GM19240 (cell line): Measurements from ENCODE around the gene SMIM35.

ENCODE experiments used
- DNase-seq: peaks from one replicate; pipeline ENCODE4 v3.0.0; 2011; ENCODE audit warnings: low spot score; ENCODE audit not compliant: insufficient read length

The SMIM35 gene

GRCh38 chr11:118086913-118087768 is at the start of gene SMIM35:
TSS of gene SMIM35 (minus strand) at chr11:118086963. CDS start at chr11:118086757, 206 bp downstream.
- no peak for DNase-seq

GRCh38 chr11:118136341-118136740 is 49.6 kb upstream of the SMIM35 start:
- DNase-seq, result no peak

- no peak for DNase-seq
Measured at GRCh38 chr11:118135796-118136165, 49.0 kb upstream of the SMIM35 start.

- DNase-seq, result no peak
Measured at GRCh38 chr11:118135051-118135795, 48.5 kb upstream of the SMIM35 start.

GRCh38 chr11:118133816-118134215 is 47.1 kb upstream of the SMIM35 start:
- DNase-seq, result no peak

- no peak for DNase-seq
Measured at GRCh38 chr11:118132385-118133151, 45.8 kb upstream of the SMIM35 start.

GRCh38 chr11:118129471-118130172 is 42.9 kb upstream of the SMIM35 start:
- DNase-seq, result no peak

- no peak for DNase-seq
Measured at GRCh38 chr11:118128721-118129470, 42.1 kb upstream of the SMIM35 start.

- DNase-seq, result no peak
Measured at GRCh38 chr11:118128310-118128709, 41.5 kb upstream of the SMIM35 start.

- DNase-seq, result no peak
Measured at GRCh38 chr11:118126082-118126838, 39.5 kb upstream of the SMIM35 start.

GRCh38 chr11:118124929-118125535 is 38.3 kb upstream of the SMIM35 start:
- no peak for DNase-seq

GRCh38 chr11:118120793-118121192 is 34.0 kb upstream of the SMIM35 start:
- DNase-seq, result no peak

- no peak for DNase-seq
Measured at GRCh38 chr11:118117790-118118601, 31.2 kb upstream of the SMIM35 start.

GRCh38 chr11:118115048-118115447 is 28.3 kb upstream of the SMIM35 start:
- DNase-seq, result no peak

- no peak for DNase-seq
Measured at GRCh38 chr11:118114266-118114665, 27.5 kb upstream of the SMIM35 start.

GRCh38 chr11:118112711-118113430 is 26.1 kb upstream of the SMIM35 start:
- no peak for DNase-seq

- no peak for DNase-seq
Measured at GRCh38 chr11:118111744-118112035, 24.9 kb upstream of the SMIM35 start.
